HG02610 (cell line): ENCODE results near the gene CPEB3.
"Not testable (repeated sequence)": the region's sequence is repeated elsewhere in the genome, so short reads cannot be mapped to it uniquely, and the experiment has no call there.

Source experiments
- ATAC-seq: cut with Tn5 transposase; IDR thresholded peaks from one replicate; pipeline ENCODE4 v1.9.1; 2021; ENCODE audit warnings: mild to moderate bottlenecking, moderate library complexity; ENCODE audit not compliant: unreplicated experiment

CPEB3 gene

GRCh38 chr10:92047215-92047614, 243.7 kb downstream of the CPEB3 start:
- ATAC-seq, result no peak

- no peak for ATAC-seq
These were observed 245.2 kb downstream of the CPEB3 start for GRCh38 chr10:92045641-92046106.

GRCh38 chr10:92042541-92042940, 248.3 kb downstream of the CPEB3 start:
- no peak for ATAC-seq

- no peak for ATAC-seq
These were observed 251.9 kb downstream of the CPEB3 start for GRCh38 chr10:92038949-92039348.

- ATAC-seq, result not testable (repeated sequence)
These were observed 257.8 kb downstream of the CPEB3 start for GRCh38 chr10:92033070-92033469.

GRCh38 chr10:92031580-92031979, 259.3 kb downstream of the CPEB3 start:
- ATAC-seq, result no peak

GRCh38 chr10:92027141-92027540, 263.7 kb downstream of the CPEB3 start:
- ATAC-seq, result no peak

- ATAC-seq, result not testable (repeated sequence)
These were observed 265.5 kb downstream of the CPEB3 start for GRCh38 chr10:92025340-92025739.

GRCh38 chr10:92024700-92025099, 266.2 kb downstream of the CPEB3 start:
- ATAC-seq, result no peak

- ATAC-seq, result no peak
These were observed 276.3 kb downstream of the CPEB3 start for GRCh38 chr10:92014620-92015019.

- ATAC-seq, result no peak
These were observed 279.2 kb downstream of the CPEB3 start for GRCh38 chr10:92011560-92012214.

- no peak for ATAC-seq
These were observed 280.7 kb downstream of the CPEB3 start for GRCh38 chr10:92010047-92010735.

GRCh38 chr10:92009445-92009844, 281.4 kb downstream of the CPEB3 start:
- no peak for ATAC-seq

GRCh38 chr10:92005978-92006377, 284.9 kb downstream of the CPEB3 start:
- ATAC-seq, result no peak

- no peak for ATAC-seq
These were observed 287.6 kb downstream of the CPEB3 start for GRCh38 chr10:92003258-92003657.

- no peak for ATAC-seq
These were observed 288.9 kb downstream of the CPEB3 start for GRCh38 chr10:92001995-92002394.

- no peak for ATAC-seq
These were observed 289.3 kb downstream of the CPEB3 start for GRCh38 chr10:92001581-92001980.
